Heart left ventricle (tissue), 16 donors: ENCODE measurements around the gene TOPORS. TPM values are rescaled to one million over a fixed set of nuclear protein-coding genes. Genes with fewer than 3 reads are reported as not detected.
"Not testable (repeated sequence)": the region's sequence is repeated elsewhere in the genome, so short reads cannot be mapped to it uniquely, and the experiment has no call there.

ENCODE experiments used
- ATAC-seq, 4 donors: fragments of 200-7000 bp; cut with Tn5 transposase; one replicate each; pipeline ENCODE4 v1.9.1; 2020 to 2022; ENCODE audit warnings: moderate library complexity in 4 of 4, mild to moderate bottlenecking in 3 of 4, moderate number of reproducible peaks in 1 of 4
- DNase-seq, 5 donors: peaks; one replicate each; pipeline ENCODE4 v3.0.0-alpha.2; 2020
- H3K27ac ChIP-seq, 12 donors: fragments of 200-600 bp; sonication (generic) in 4 of 12; one replicate each; pipeline versions ENCODE4 v1.5.0 to v1.8.0; 2016 to 2022; ENCODE audit warnings: mild to moderate bottlenecking in 2 of 12
- H3K27me3 ChIP-seq, 9 donors: fragments of 200-600 bp; sonication (generic) in 2 of 9; one replicate each; pipeline versions ENCODE4 v1.5.1 to v1.8.0; 2016 to 2022; ENCODE audit warnings: mild to moderate bottlenecking in 3 of 9
- H3K36me3 ChIP-seq, 9 donors: fragments of 200-600 bp; sonication (generic) in 2 of 9; one replicate each; pipeline versions ENCODE4 v1.5.0 to v1.8.0; 2018 to 2022; ENCODE audit warnings: mild to moderate bottlenecking in 2 of 9
- H3K4me1 ChIP-seq, 12 donors: fragments of 200-600 bp; sonication (generic) in 4 of 12; one replicate each; pipeline versions ENCODE4 v1.5.0 to v1.8.0; 2016 to 2022; ENCODE audit warnings: mild to moderate bottlenecking in 3 of 12
- H3K4me3 ChIP-seq, 12 donors: fragments of 200-600 bp; sonication (generic) in 4 of 12; one replicate each; pipeline versions ENCODE4 v1.5.0 to v1.8.0; 2017 to 2022; ENCODE audit warnings: mild to moderate bottlenecking in 9 of 12, moderate library complexity in 4 of 12
- H3K9me3 ChIP-seq, 12 donors: fragments of 200-600 bp; sonication (generic) in 4 of 12; one replicate each; pipeline versions ENCODE4 v1.5.0 to v1.8.0; 2016 to 2022; ENCODE audit warnings: mild to moderate bottlenecking in 1 of 12
- CTCF ChIP-seq, 12 donors: fragments of 200-600 bp; sonication (generic) in 4 of 12; IDR thresholded peaks; one replicate each; pipeline versions ENCODE4 v1.5.0 to v1.8.0; 2018 to 2022; ENCODE audit warnings: antibody characterized with exemption in 12 of 12, mild to moderate bottlenecking in 5 of 12
- POLR2A ChIP-seq, 2 donors: fragments of 450-650 bp; IDR thresholded peaks; one replicate each; pipeline ENCODE4 v1.6.1; 2017; ENCODE audit warnings: antibody characterized with exemption in 2 of 2, mild to moderate bottlenecking in 2 of 2, moderate library complexity in 2 of 2
- WGBS, 4 donors: extraction: QIAGEN DNeasy Blood & Tissue Kit in 2 of 4; methylation state at CpG; one replicate each; pipeline versions ENCODE4 v1.1.5 to v1.1.7; 2013 to 2018; 5-methylcytosine and 5-hydroxymethylcytosine counted together
- intact Hi-C, 10 donors: fragments of 100-400 bp; cut with DNase I; formaldehyde crosslinking; loops; one replicate each; pipeline versions ENCODE4 v1.11.1 to v1.14.2; 2022
- polyA plus RNA-seq, 2 donors: library from polyadenylated mRNA; stranded (reverse); fragments of 200-250 nt; gene quantifications; one replicate each; pipeline ENCODE4 v1.2.3, GENCODE V29; 2013
- total RNA-seq, 9 donors: library from RNA; depleted of rRNA in 2 of 9; stranded (reverse); fragments of >200 nt in 2 of 9; fragmentation: NEBNext Ultra II Directional in 3 of 9; extraction: Animal tissue kit (Norgen Biotek cat#: 25700) in 3 of 9; gene quantifications; one replicate each; pipeline versions ENCODE4 v1.1.0 to v1.2.4, GENCODE V29; 2016 to 2023
- donor health status: ischemic (EF 13 %, LVEDD 7.1; RV severe dilation, severe dysfunction).
- donor health status: healthy with polysubstance abuse.
- donor health status: DM: no; HTN: yes; CAD: no.
- donor health status: DM: no; HTN: no; CAD: no.
- donor health status: ischemic (EF 25% LVEDD 6.9; RV normal size, moderate dysfunction).
- donor health status: ischemic (EF 25% LVEDD 5.7; RV mildly dilated, moderate dysfunction).
- donor health status: healthy.
- donor health status: DM: yes; HTN: yes; CAD: no.
- donor health status: ischemic (EF 35%, LVEDD 5.7; RV mildly dilated, moderate dysfunction).
- donor health status: nonischemic (EF 11% LVEDD 7.7; RV severe dilation, severe dysfunction).
- donor health status: DM: yes; HTN: yes; CAD: no.
- donor health status: PGD.
- donor health status: ischemic (EF 29% LVEDD 5.4; RV normal size, mild dysfunction).
- donor health status: nonischemic (EF 23%, LVEDD 6.1; RV moderate dilation, normal function).

Gene TOPORS
- total and polyA plus RNA-seq, 11 donors: 4.1 to 11.1 (median 9.4) TPM

DNA sequence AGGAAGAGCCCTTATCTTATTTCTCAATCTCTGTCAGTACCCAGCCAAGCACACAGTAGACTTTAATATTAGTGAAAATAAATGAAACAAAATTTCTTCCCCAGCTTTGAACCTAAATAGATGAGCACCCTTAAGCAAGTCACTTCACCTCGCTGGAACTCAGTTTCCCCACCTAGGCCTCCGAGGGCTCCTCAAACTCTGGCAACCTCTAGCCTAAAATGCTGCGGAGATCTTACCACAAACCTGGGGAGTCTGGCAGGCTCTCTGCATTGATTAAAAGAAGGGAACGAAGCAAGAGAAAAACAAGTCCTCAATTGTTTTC lies 26.7 kb downstream of the TOPORS start:
- Histone ChIP-seq H3K27me3 (no peaks in the 10 kb centered on the region), H3K27ac (peak overlapping the region; percentile 43 to 95 (median 84)), H3K9me3 (peaks cover 0 to under 1% (median 0%) of the 10 kb centered on the region in 12 donors), H3K4me1 (peaks cover 4 to 51% (median 24%) of the 10 kb centered on the region in 12 donors), H3K36me3 (peaks cover 0 to 7% (median 0%) of the 10 kb centered on the region in 9 donors), H3K4me3 (peak overlapping the region; percentile 55 to 80 (median 72))
- intact Hi-C loops: loop anchor here in 7 of 10 donors (1.0 to 10.0 kb wide), 13 partner anchors 25 to 151 kb away; partner anchors contain the start of genes ACO1 (in 3 of the 7) and NDUFB6 (in 2 of the 7)
- TF ChIP-seq CTCF (IDR thresholded peaks at IDR 0.05) (no peak), POLR2A (IDR thresholded peaks at IDR 0.05) (no peak)
- DNase-seq: no peak
- WGBS, 4 donors: 2 to 5% (median 3%) methylated on average over 4 of the region's 4 CpGs
- no peak for ATAC-seq

DNA sequence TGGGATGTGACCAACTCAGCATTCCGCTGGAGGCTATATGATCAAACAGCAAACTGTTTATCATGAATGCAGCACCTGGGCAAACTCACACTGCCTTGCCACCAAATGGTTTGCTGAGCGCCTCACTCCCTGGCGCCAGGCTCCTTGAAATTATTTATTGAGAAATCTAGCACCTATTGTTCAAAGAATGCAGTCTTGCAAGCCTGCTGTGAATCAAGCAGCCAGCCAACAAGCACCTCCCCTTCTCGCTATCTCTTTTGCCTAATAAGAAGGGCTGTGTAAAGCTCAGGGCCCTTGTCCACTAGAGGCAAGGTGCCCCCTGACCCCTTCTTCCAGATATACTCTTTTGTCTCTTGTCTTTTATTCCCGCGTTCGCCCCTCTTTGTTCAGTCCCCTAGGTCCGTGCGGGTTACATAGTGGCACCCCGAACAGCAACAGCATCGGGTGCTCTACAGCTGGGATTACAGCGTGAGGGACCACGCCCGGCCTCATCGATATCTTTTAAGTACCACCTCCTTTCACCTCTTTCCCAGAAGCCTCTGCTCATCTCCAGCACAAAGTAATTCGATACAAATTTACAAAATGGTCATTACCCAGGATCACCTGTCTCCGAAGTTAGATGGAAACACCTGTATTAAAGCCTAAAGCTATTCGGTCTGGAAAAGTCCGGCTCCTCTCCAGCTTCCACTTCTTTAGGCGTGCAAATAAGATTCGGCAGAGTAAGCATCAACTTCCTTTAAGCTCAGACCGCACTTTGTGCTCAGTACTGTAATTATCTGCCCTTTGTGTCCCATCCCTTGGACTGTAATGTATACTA lies 27.3 kb downstream of the TOPORS start:
- intact Hi-C loops: loop anchor here in 5 of 10 donors (5.0 to 10.0 kb wide), 7 partner anchors 50 to 150 kb away; partner anchors contain the start of genes ACO1 (in 2 of the 5) and NDUFB6 (in 1 of the 5)
- Histone ChIP-seq H3K4me3 (peak overlapping the region; percentile 55 to 80 (median 72)), H3K27me3 (no peaks in the 10 kb centered on the region), H3K4me1 (peaks cover 4 to 52% (median 24%) of the 10 kb centered on the region in 12 donors), H3K27ac (peak overlapping the region in 11 of 12 donors; percentile 67 to 95 (median 85)), H3K36me3 (peaks cover 0 to 12% (median 0%) of the 10 kb centered on the region in 9 donors), H3K9me3 (no peaks in the 10 kb centered on the region)
- ATAC-seq (peak in 3 of 4 donors; percentile 10 to 44 (median 35)), DNase-seq (peak in 1 of 5 donors; percentile 28)
- WGBS, 4 donors: 37 to 49% (median 39%) methylated on average over 22 of the region's 22 CpGs
- TF ChIP-seq POLR2A (IDR thresholded peaks at IDR 0.05) (no peak), CTCF (IDR thresholded peaks at IDR 0.05) (no peak)

GRCh38 chr9:32524558-32524891 lies 27.9 kb downstream of the TOPORS start:
- Histone ChIP-seq H3K4me3 (peak overlapping the region in 11 of 12 donors; percentile 55 to 80 (median 71)), H3K27ac (peak overlapping the region in 4 of 12 donors; percentile 82 to 88 (median 84)), H3K36me3 (peaks cover 0 to 18% (median 0%) of the 10 kb centered on the region in 9 donors), H3K4me1 (peaks cover 4 to 58% (median 24%) of the 10 kb centered on the region in 12 donors)
- H3K27me3 ChIP-seq, ATAC-seq, H3K9me3 ChIP-seq, DNase-seq: not testable (repeated sequence)
- intact Hi-C loops: loop anchor here in 4 of 10 donors (10.0 kb wide), 4 partner anchors 50 to 150 kb away; partner anchors contain the start of genes ACO1 (in 1 of the 4) and NDUFB6 (in 1 of the 4)
- WGBS, 4 donors: 78 to 86% (median 81%) methylated on average over 11 of the region's 11 CpGs

- WGBS, 4 donors: 35 to 86% (median 66%) methylated on average over 1 of the region's 1 CpG
- Histone ChIP-seq H3K4me1 (peaks cover 4 to 58% (median 24%) of the 10 kb centered on the region in 12 donors), H3K4me3 (peak overlapping the region in 8 of 12 donors; percentile 60 to 80 (median 72)), H3K27ac (no peak overlapping the region), H3K9me3 (no peaks in the 10 kb centered on the region), H3K27me3 (no peaks in the 10 kb centered on the region), H3K36me3 (peaks cover 0 to 22% (median 0%) of the 10 kb centered on the region in 9 donors)
- no peak for ATAC-seq
- TF ChIP-seq POLR2A (IDR thresholded peaks at IDR 0.05): no peak
- TF ChIP-seq CTCF (IDR thresholded peaks at IDR 0.05): no peak
- DNase-seq: no peak
- intact Hi-C loops: loop anchor here in 4 of 10 donors (10.0 kb wide), 4 partner anchors 51 to 149 kb away; partner anchors contain the start of genes ACO1 (in 1 of the 4) and NDUFB6 (in 1 of the 4)
Observed at GRCh38 chr9:32523910-32524309, 28.5 kb downstream of the TOPORS start.
